ENCODE measurements around the gene WDR62. TPM values are rescaled to one million over a fixed set of nuclear protein-coding genes. Genes with fewer than 3 reads are reported as not detected.

Gene WDR62
- total RNA-seq, 1 experiment from 2014 or later: 51.4 TPM

- TF ChIP-seq REST (IDR thresholded peaks at IDR 0.05; ENCODE audit: insufficient read depth in 1 of 2, low read depth in 2 of 2, low read length in 1 of 2) (no peak), SIN3A (IDR thresholded peaks at IDR 0.05; ENCODE audit: borderline replicate concordance, insufficient read depth, low read depth, low read length) (no peak), TCF7L2 (IDR thresholded peaks at IDR 0.05; ENCODE audit: low read depth, low read length) (no peak), POLR2AphosphoS5 (IDR thresholded peaks at IDR 0.05; ENCODE audit: low read depth, low read length) (no peak), CTCF (IDR thresholded peaks at IDR 0.05) (no peak)
- H3K36me3 ChIP-seq (ENCODE audit: control insufficient read depth, insufficient read depth, low read length): peaks cover 1% of the 10 kb centered on the region
- H3K9me3 ChIP-seq (ENCODE audit: control insufficient read depth, insufficient read depth, low read depth, low read length): no peaks in the 10 kb centered on the region
- ATAC-seq (no peak), DNase-seq (ENCODE audit: low read depth, low spot score) (no peak)
- H3K27ac ChIP-seq (ENCODE audit: low read length): no peak overlapping the region
- no TSS peak for BruUV-seq (replicated peaks)
- no peak overlapping the region for H3K4me3 ChIP-seq (ENCODE audit: low read depth in 2 of 2, low read length in 2 of 2)
- POLR2A ChIA-PET: no interaction called here
- intact Hi-C loops (cut with micrococcal nuclease; ENCODE audit: unreplicated experiment): no loop called here
- in situ Hi-C loops (cut with HindIII; ENCODE audit: low pct_unique_long_range_greater_than_20kb, low sequenced_read_pairs): no loop called here
- CTCF ChIA-PET: no interaction called here
- no peaks in the 10 kb centered on the region for H3K4me1 ChIP-seq (ENCODE audit: control insufficient read depth, insufficient read depth, low read length)
- H3K27me3 ChIP-seq (ENCODE audit: control insufficient read depth, insufficient read depth, low read length): no peaks in the 10 kb centered on the region
Measured at GRCh38 chr19:36081894-36082293, 27.2 kb downstream of the WDR62 start.

GRCh38 chr19:36082916-36083315 is 28.2 kb downstream of the WDR62 start:
- intact Hi-C loops (cut with micrococcal nuclease; ENCODE audit: unreplicated experiment) (no loop called here), in situ Hi-C loops (cut with HindIII; ENCODE audit: low pct_unique_long_range_greater_than_20kb, low sequenced_read_pairs) (no loop called here)
- Histone ChIP-seq H3K36me3 (ENCODE audit: control insufficient read depth, insufficient read depth, low read length) (no peaks in the 10 kb centered on the region; the same call in none of the 2 replicates), H3K27me3 (ENCODE audit: control insufficient read depth, insufficient read depth, low read length) (no peaks in the 10 kb centered on the region), H3K4me1 (ENCODE audit: control insufficient read depth, insufficient read depth, low read length) (no peaks in the 10 kb centered on the region), H3K27ac (ENCODE audit: low read length) (no peak overlapping the region), H3K9me3 (ENCODE audit: control insufficient read depth, insufficient read depth, low read depth, low read length) (no peaks in the 10 kb centered on the region), H3K4me3 (ENCODE audit: low read depth in 2 of 2, low read length in 2 of 2) (no peak overlapping the region)
- BruUV-seq (replicated peaks): no TSS peak
- DNase-seq (ENCODE audit: low read depth, low spot score) (no peak), ATAC-seq (no peak)
- POLR2A ChIA-PET: no interaction called here
- CTCF ChIA-PET: interaction anchor here (0.6 kb wide), 1 partner anchor 29 kb away, joined by 4 read pairs; no protein-coding TSS in a partner anchor
- no peak for TF ChIP-seq REST (IDR thresholded peaks at IDR 0.05; ENCODE audit: insufficient read depth in 1 of 2, low read depth in 2 of 2, low read length in 1 of 2)
- no peak for TF ChIP-seq SIN3A (IDR thresholded peaks at IDR 0.05; ENCODE audit: borderline replicate concordance, insufficient read depth, low read depth, low read length)
- TF ChIP-seq POLR2AphosphoS5 (IDR thresholded peaks at IDR 0.05; ENCODE audit: low read depth, low read length): no peak
